Heart right ventricle (tissue), 16 donors: ENCODE measurements around the gene TFPT. TPM values are rescaled to one million over a fixed set of nuclear protein-coding genes. Genes with fewer than 3 reads are reported as not detected.

Experiments used
- ATAC-seq, 8 donors: fragments of 200-7000 bp; cut with Tn5 transposase; one replicate each; pipeline ENCODE4 v1.9.1; 2020; ENCODE audit warnings: mild to moderate bottlenecking in 8 of 8, moderate library complexity in 8 of 8, moderate number of reproducible peaks in 1 of 8
- DNase-seq, 2 donors: peaks; one replicate each; pipeline ENCODE4 v3.0.0-alpha.2; 2020
- H3K27ac ChIP-seq, 10 donors: fragments of 200-600 bp; sonication (generic) in 2 of 10; one replicate each; pipeline versions ENCODE4 v1.5.0 to v1.8.0; 2020 to 2022; ENCODE audit warnings: mild to moderate bottlenecking in 3 of 10
- H3K27me3 ChIP-seq, 7 donors: fragments of 200-600 bp; one replicate each; pipeline ENCODE4 v1.8.0; 2021 to 2022; ENCODE audit warnings: mild to moderate bottlenecking in 2 of 7
- H3K36me3 ChIP-seq, 9 donors: fragments of 200-600 bp; sonication (generic) in 1 of 9; one replicate each; pipeline versions ENCODE4 v1.5.0 to v1.8.0; 2020 to 2022; ENCODE audit warnings: mild to moderate bottlenecking in 2 of 9
- H3K4me1 ChIP-seq, 9 donors: fragments of 200-600 bp; sonication (generic) in 1 of 9; one replicate each; pipeline versions ENCODE4 v1.5.0 to v1.8.0; 2020 to 2022; ENCODE audit warnings: mild to moderate bottlenecking in 4 of 9
- H3K4me3 ChIP-seq, 10 donors: fragments of 200-600 bp; sonication (generic) in 2 of 10; one replicate each; pipeline versions ENCODE4 v1.5.0 to v1.8.0; 2020 to 2022; ENCODE audit warnings: mild to moderate bottlenecking in 7 of 10, moderate library complexity in 2 of 10
- H3K9me3 ChIP-seq, 11 donors: fragments of 200-600 bp in 10 of 11; sonication (generic) in 2 of 11; one replicate each; pipeline versions ENCODE4 v1.5.0 to v1.8.0; 2013 to 2022; ENCODE audit warnings: mild to moderate bottlenecking in 2 of 11, control low read depth in 1 of 11, moderate library complexity in 1 of 11
- CTCF ChIP-seq, 9 donors: fragments of 200-600 bp; sonication (generic) in 2 of 9; IDR thresholded peaks; one replicate each; pipeline versions ENCODE4 v1.5.0 to v1.8.0; 2021 to 2022; ENCODE audit warnings: antibody characterized with exemption in 9 of 9, mild to moderate bottlenecking in 5 of 9, moderate library complexity in 1 of 9
- WGBS, 2 donors: extraction: QIAGEN DNeasy Blood & Tissue Kit; methylation state at CpG; one replicate each; pipeline ENCODE4 v1.1.7; 2013; ENCODE audit warnings: inconsistent platforms in 1 of 2; 5-methylcytosine and 5-hydroxymethylcytosine counted together
- intact Hi-C, 10 donors: fragments of 100-400 bp; cut with DNase I; formaldehyde crosslinking; loops; one replicate each; pipeline versions ENCODE4 v1.11.1 to v1.14.2; 2022
- polyA plus RNA-seq, 2 donors: library from polyadenylated mRNA; stranded (reverse); fragments of 200-250 nt; gene quantifications; one replicate each; pipeline ENCODE4 v1.2.3, GENCODE V29; 2013
- total RNA-seq, 10 donors: library from RNA; stranded (reverse); fragmentation: NEBNext Ultra II Directional in 3 of 10; extraction: Animal tissue kit (Norgen Biotek cat#: 25700) in 3 of 10; gene quantifications; one replicate each; pipeline versions ENCODE4 v1.2.1 to v1.2.4, GENCODE V29; 2021 to 2023
- donor health status: Arrhythmogenic right ventricular cardiomyopathy.
- donor health status: ischemic (EF 13 %, LVEDD 7.1; RV severe dilation, severe dysfunction).
- donor health status: healthy with polysubstance abuse.
- donor health status: DM: no; HTN: yes; CAD: no.
- donor health status: DM: no; HTN: no; CAD: no.
- donor health status: ischemic (EF 25% LVEDD 6.9; RV normal size, moderate dysfunction).
- donor health status: ischemic (EF 25% LVEDD 5.7; RV mildly dilated, moderate dysfunction).
- donor health status: healthy.
- donor health status: DM: yes; HTN: yes; CAD: no.
- donor health status: Ischemic cardiomyopathy.
- donor health status: ischemic (EF 35%, LVEDD 5.7; RV mildly dilated, moderate dysfunction).
- donor health status: nonischemic (EF 11% LVEDD 7.7; RV severe dilation, severe dysfunction).
- donor health status: DM: yes; HTN: yes; CAD: no.
- donor health status: PGD.
- donor health status: ischemic (EF 29% LVEDD 5.4; RV normal size, mild dysfunction).
- donor health status: nonischemic (EF 23%, LVEDD 6.1; RV moderate dilation, normal function).

Gene TFPT
- total and polyA plus RNA-seq, 12 donors, result 11.0 to 33.8 (median 13.2) TPM

- peaks cover 9 to 63% (median 40%) of the 10 kb centered on the region in 9 donors for H3K36me3 ChIP-seq
- intact Hi-C loops, result no loop called here
- no peaks in the 10 kb centered on the region for H3K9me3 ChIP-seq
- DNase-seq (no peak), ATAC-seq (no peak)
- H3K4me1 ChIP-seq, result peaks cover 13 to 44% (median 34%) of the 10 kb centered on the region in 9 donors
- H3K27ac ChIP-seq, result no peak overlapping the region
- H3K4me3 ChIP-seq, result no peak overlapping the region
- 91 to 93% methylated on average over 3 of the region's 3 CpGs for WGBS, 2 donors
- no peaks in the 10 kb centered on the region for H3K27me3 ChIP-seq
- TF ChIP-seq CTCF (IDR thresholded peaks at IDR 0.05), result no peak
These were observed 25.9 kb upstream of the TFPT start for GRCh38 chr19:54141356-54141755.

- peaks cover 0 to 6% (median 0%) of the 10 kb centered on the region in 7 donors for H3K27me3 ChIP-seq
- no peak for ATAC-seq
- no peak for DNase-seq
- peaks cover 0 to 36% (median 13%) of the 10 kb centered on the region in 9 donors for H3K36me3 ChIP-seq
- intact Hi-C loops, result no loop called here
- no peaks in the 10 kb centered on the region for H3K9me3 ChIP-seq
- WGBS, 2 donors, result 25 to 26% methylated on average over 28 to 31 of the region's 31 CpGs
- peak overlapping the region; percentile 86 to 100 (median 99) for H3K4me3 ChIP-seq
- H3K4me1 ChIP-seq, result peaks cover 16 to 51% (median 39%) of the 10 kb centered on the region in 9 donors
- TF ChIP-seq CTCF (IDR thresholded peaks at IDR 0.05), result no peak
- H3K27ac ChIP-seq, result peak overlapping the region in 8 of 10 donors; percentile 95 to 99 (median 98)
These were observed 23.2 kb upstream of the TFPT start for GRCh38 chr19:54138489-54139256.

- Histone ChIP-seq H3K27ac (peak within 1 kb of the TSS; percentile 86 to 99 (median 98)), H3K4me3 (peak within 1 kb of the TSS; percentile 86 to 100 (median 99)), H3K9me3 (no peaks in the 10 kb centered on the region), H3K27me3 (peaks cover 0 to 6% (median 0%) of the 10 kb centered on the region in 7 donors), H3K36me3 (peaks cover 0 to 33% (median 6%) of the 10 kb centered on the region in 9 donors), H3K4me1 (peaks cover 16 to 51% (median 39%) of the 10 kb centered on the region in 9 donors)
- peak in 1 of 9 donors; percentile 19 for TF ChIP-seq CTCF (IDR thresholded peaks at IDR 0.05)
- intact Hi-C loops, result loop anchor here in 2 of 10 donors (1.0 to 2.0 kb wide), 2 partner anchors 23 kb away; partner anchors contain the start of genes PRPF31 (in 2 of the 2) and TFPT (in 2 of the 2)
- WGBS, 2 donors, result 1% methylated on average over 82 to 103 of the region's 103 CpGs
- peak in 1 of 8 donors; percentile 1 for ATAC-seq
- DNase-seq, result no peak
These were observed 22.4 kb upstream of the TFPT start, which contains the start of gene CNOT3 for GRCh38 chr19:54137699-54138488. CNOT3 (plus strand) TSS chr19:54137762; CDS start chr19:54142979, 5,217 bp downstream.
